Stomach (tissue), 4 donors: ENCODE measurements around the gene BBS5.

Source experiments
- EP300 ChIP-seq: sonication (generic); formaldehyde crosslinking; IDR thresholded peaks from one replicate; pipeline ENCODE4 v1.6.1; 2017; ENCODE audit warnings: antibody characterized with exemption
- TF ChIP-seq, protein P1 (sequence below), 7 experiments: fragments of 450-650 bp in 4 of 7; fragments of 200-600 bp in 3 of 7; sonication (generic) in 3 of 7; IDR thresholded peaks; one replicate each; pipeline ENCODE4 v1.5.1; 2016 to 2019; ENCODE audit warnings: antibody characterized with exemption in 7 of 7, control low read depth in 2 of 7, mild to moderate bottlenecking in 1 of 7

DNA sequence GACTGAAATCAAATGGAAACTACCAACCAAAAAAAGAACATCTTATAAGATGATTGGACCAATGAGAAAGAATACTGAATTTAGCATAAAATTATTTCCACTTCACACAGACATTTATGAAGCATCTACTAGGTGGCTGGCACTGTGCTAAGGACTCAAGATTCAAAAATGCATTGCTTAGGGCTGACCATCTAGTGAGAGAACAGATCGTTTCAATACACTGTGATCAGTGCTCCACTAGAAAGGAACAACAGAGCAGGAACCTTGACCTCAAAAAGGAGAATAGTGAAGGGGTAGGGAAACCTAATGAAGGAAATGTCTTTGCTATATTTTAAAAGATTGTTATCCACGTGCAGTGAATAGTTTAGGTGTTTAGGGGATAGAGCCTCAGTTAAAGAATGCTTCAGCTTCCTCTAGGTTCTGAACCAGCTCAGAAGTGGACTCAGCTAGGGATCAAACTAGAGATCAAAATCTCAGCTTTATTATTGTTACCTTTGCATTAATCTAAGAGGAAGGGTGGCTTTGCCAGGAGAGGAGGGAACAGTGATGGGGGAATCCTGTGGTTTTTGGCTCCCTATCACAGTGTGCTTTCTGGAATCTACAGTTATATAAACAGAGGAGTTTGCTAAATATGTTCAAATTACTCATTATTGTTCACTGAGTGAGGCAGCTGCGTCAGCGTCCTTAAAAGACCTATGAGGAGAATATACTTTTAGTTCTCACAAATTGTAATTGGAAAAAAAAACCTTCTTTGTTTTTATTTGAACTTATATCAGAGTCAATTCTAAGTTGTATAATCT lies 16.2 kb upstream of the BBS5 start:
- TF ChIP-seq, protein P1, sequence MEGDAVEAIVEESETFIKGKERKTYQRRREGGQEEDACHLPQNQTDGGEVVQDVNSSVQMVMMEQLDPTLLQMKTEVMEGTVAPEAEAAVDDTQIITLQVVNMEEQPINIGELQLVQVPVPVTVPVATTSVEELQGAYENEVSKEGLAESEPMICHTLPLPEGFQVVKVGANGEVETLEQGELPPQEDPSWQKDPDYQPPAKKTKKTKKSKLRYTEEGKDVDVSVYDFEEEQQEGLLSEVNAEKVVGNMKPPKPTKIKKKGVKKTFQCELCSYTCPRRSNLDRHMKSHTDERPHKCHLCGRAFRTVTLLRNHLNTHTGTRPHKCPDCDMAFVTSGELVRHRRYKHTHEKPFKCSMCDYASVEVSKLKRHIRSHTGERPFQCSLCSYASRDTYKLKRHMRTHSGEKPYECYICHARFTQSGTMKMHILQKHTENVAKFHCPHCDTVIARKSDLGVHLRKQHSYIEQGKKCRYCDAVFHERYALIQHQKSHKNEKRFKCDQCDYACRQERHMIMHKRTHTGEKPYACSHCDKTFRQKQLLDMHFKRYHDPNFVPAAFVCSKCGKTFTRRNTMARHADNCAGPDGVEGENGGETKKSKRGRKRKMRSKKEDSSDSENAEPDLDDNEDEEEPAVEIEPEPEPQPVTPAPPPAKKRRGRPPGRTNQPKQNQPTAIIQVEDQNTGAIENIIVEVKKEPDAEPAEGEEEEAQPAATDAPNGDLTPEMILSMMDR (IDR thresholded peaks at IDR 0.05) = no peak
- no peak for TF ChIP-seq EP300
